Endothelial cell of umbilical vein (primary cell): ENCODE data around the gene KRT79. TPM values are rescaled to one million over a fixed set of nuclear protein-coding genes. Genes with fewer than 3 reads are reported as not detected.

Experiments used
- BruUV-seq: library from RNA; stranded (reverse); fragments of 400-500 nt; replicated peaks from 2 replicates; lab custom pipeline; 2021; lab: Mats Ljungman, UMichigan
- CTCF ChIA-PET: fragments of 300-600, 350-600 bp; sonication (Branson Sonifier 250); formaldehyde crosslinking; loops from one replicate; lab custom pipeline; 2021; ENCODE audit warnings: antibody characterized with exemption, inconsistent platforms; lab: Charles Lee
- POLR2A ChIA-PET: fragments of 300-600, 350-600 bp; sonication (Branson Sonifier 250); formaldehyde crosslinking; loops from one replicate; lab custom pipeline; 2021; ENCODE audit warnings: antibody characterized with exemption, inconsistent platforms; lab: Charles Lee
- DNase-seq: peaks from one replicate; pipeline ENCODE4 v3.0.0-alpha.2; 2011; ENCODE audit warnings: low read depth, low spot score
- FAIRE-seq: peaks from 2 replicates; lab custom pipeline; 2011; peaks lifted over from hg19 to GRCh38; lab: Jason Lieb, UNC
- H2AFZ ChIP-seq: 2 replicates; pipeline ENCODE4 v1.6.0; 2012; ENCODE audit warnings: low read depth, low read length, control low read depth, inconsistent platforms
- H3K27ac ChIP-seq: 2 replicates; pipeline ENCODE4 v1.5.1; 2011; ENCODE audit warnings: low read depth, mild to moderate bottlenecking, control low read depth, low read length, moderate library complexity; ENCODE audit not compliant: insufficient read depth
- H3K27me3 ChIP-seq, 2 experiments: 2 replicates each; pipeline versions ENCODE4 v1.6.0 to v1.6.1; 2011; ENCODE audit warnings: low read length in 2 of 2, mixed read lengths in 1 of 2; ENCODE audit not compliant: control insufficient read depth in 2 of 2, insufficient read depth in 2 of 2
- H3K36me3 ChIP-seq, 2 experiments: 2 replicates in 1 of 2; 3 replicates in 1 of 2; pipeline ENCODE4 v1.5.1; 2011; ENCODE audit warnings: low read length in 2 of 2, mild to moderate bottlenecking in 1 of 2, moderate library complexity in 1 of 2; ENCODE audit not compliant: control insufficient read depth in 2 of 2, insufficient read depth in 2 of 2; ENCODE audit errors: extremely low read depth in 1 of 2
- H3K4me1 ChIP-seq: 3 replicates; pipeline ENCODE4 v1.5.1; 2011; ENCODE audit warnings: mild to moderate bottlenecking, low read length; ENCODE audit not compliant: control insufficient read depth, insufficient read depth; ENCODE audit errors: extremely low read depth
- H3K4me2 ChIP-seq: 2 replicates; pipeline ENCODE4 v1.6.1; 2011; ENCODE audit warnings: low read length, control low read depth, mixed read lengths; ENCODE audit not compliant: insufficient read depth
- H3K4me3 ChIP-seq, 3 experiments: fragments of 200-600 bp in 1 of 3; sonication (generic), shearing (Covaris generic) in 1 of 3; replicated peaks in 1 of 3; 2 replicates each; pipeline ENCODE4 v1.5.1; 2011 to 2016; ENCODE audit warnings: control low read depth in 3 of 3, low read length in 3 of 3, mild to moderate bottlenecking in 2 of 3, inconsistent platforms in 1 of 3, low read depth in 1 of 3, moderate library complexity in 1 of 3; ENCODE audit not compliant: insufficient read depth in 1 of 3
- H3K79me2 ChIP-seq: 2 replicates; pipeline ENCODE4 v1.6.0; 2012; ENCODE audit warnings: low read length, inconsistent platforms; ENCODE audit not compliant: control insufficient read depth, insufficient read depth
- H3K9ac ChIP-seq: replicated peaks from 2 replicates; pipeline ENCODE3; 2011; ENCODE audit warnings: low read length, control low read depth; ENCODE audit not compliant: insufficient read depth; ENCODE audit errors: extremely low read depth
- H3K9me1 ChIP-seq: replicated peaks from 3 replicates; pipeline ENCODE4 v1.6.0; 2011; ENCODE audit warnings: mild to moderate bottlenecking, low read length; ENCODE audit not compliant: control insufficient read depth, insufficient read depth; ENCODE audit errors: extremely low read depth
- H3K9me3 ChIP-seq: replicated peaks from 2 replicates; pipeline ENCODE4 v1.5.1; 2012; ENCODE audit warnings: low read length, inconsistent platforms; ENCODE audit not compliant: control insufficient read depth, insufficient read depth
- H4K20me1 ChIP-seq: replicated peaks from 2 replicates; pipeline ENCODE3; 2011; ENCODE audit warnings: mild to moderate bottlenecking, low read length; ENCODE audit not compliant: control insufficient read depth, insufficient read depth; ENCODE audit errors: extremely low read depth
- EZH2 ChIP-seq: IDR thresholded peaks from 2 replicates; pipeline ENCODE4 v1.6.1; 2012; ENCODE audit warnings: borderline replicate concordance, low read depth, mild to moderate bottlenecking, moderate library complexity, low read length, inconsistent platforms; ENCODE audit not compliant: severe bottlenecking
- FOS ChIP-seq: IDR thresholded peaks from 2 replicates; pipeline ENCODE4 v1.6.1; 2011; ENCODE audit warnings: mild to moderate bottlenecking, low read length, moderate library complexity, borderline replicate concordance; ENCODE audit not compliant: insufficient read depth
- GATA2 ChIP-seq: IDR thresholded peaks from 2 replicates; pipeline ENCODE4 v1.7.0; 2011; ENCODE audit warnings: low read depth, mild to moderate bottlenecking, moderate library complexity, mixed read lengths, low read length; ENCODE audit not compliant: insufficient read length, insufficient read depth
- JUN ChIP-seq: IDR thresholded peaks from 2 replicates; pipeline ENCODE4 v1.6.1; 2011; ENCODE audit warnings: borderline replicate concordance, low read depth; ENCODE audit not compliant: insufficient read length, insufficient read depth
- MYC ChIP-seq: IDR thresholded peaks from one replicate; pipeline ENCODE4 v1.6.1; 2011; ENCODE audit warnings: mild to moderate bottlenecking, low read depth, low read length
- POLR2A ChIP-seq: IDR thresholded peaks from 2 replicates; pipeline ENCODE4 v1.6.1; 2012; ENCODE audit warnings: low read depth, mild to moderate bottlenecking, control low read depth, low read length
- POLR2AphosphoS5 ChIP-seq: IDR thresholded peaks from 2 replicates; pipeline ENCODE4 v1.6.1; 2012; ENCODE audit warnings: low read depth, mild to moderate bottlenecking, control low read depth, low read length, moderate library complexity; ENCODE audit not compliant: insufficient read depth
- dilution Hi-C: fragments of 300-500 bp; cut with MboI; formaldehyde crosslinking; loops from one replicate; pipeline ENCODE4 v1.15.0; 2019; ENCODE audit warnings: low sequenced_read_pairs; ENCODE audit not compliant: extremely low pct_ligation_motif_present
- intact Hi-C: fragments of 100-400 bp; cut with micrococcal nuclease; formaldehyde crosslinking; loops from one replicate; pipeline ENCODE4 v1.10.0; 2022
- polyA plus RNA-seq, 4 experiments: library from polyadenylated mRNA; depleted of rRNA in 3 of 4; stranded (reverse) in 3 of 4; unstranded in 1 of 4; fragments of >200 nt; gene quantifications; 2 replicates each; pipeline versions ENCODE4 v1.2.1 to v1.2.3, GENCODE V29; 2011 to 2012; ENCODE audit warnings: missing spikeins in 1 of 4
- total RNA-seq: library from RNA; stranded (reverse); gene quantifications from 2 replicates; pipeline ENCODE4 v1.2.3, GENCODE V29; 2021
- TF ChIP-seq, protein P1 (sequence below): IDR thresholded peaks from 2 replicates; pipeline ENCODE4 v1.6.1; 2011; ENCODE audit not compliant: insufficient read depth, insufficient read length
- TF ChIP-seq, protein P2 (sequence below), 2 donors: IDR thresholded peaks; 1 replicate in 1 of 2; 2 replicates in 1 of 2; pipeline ENCODE4 v1.5.1; 2011; ENCODE audit warnings: low read length in 2 of 2, mild to moderate bottlenecking in 2 of 2, moderate library complexity in 2 of 2, control low read depth in 1 of 2, inconsistent platforms in 1 of 2, low read depth in 1 of 2; ENCODE audit not compliant: insufficient read depth in 1 of 2; ENCODE audit errors: extremely low read depth in 1 of 2

Gene KRT79
- total and polyA plus RNA-seq, 2 donors (not counting 3 experiments of a cell fraction or from before 2014, with no cell fraction given): not detected

DNA sequence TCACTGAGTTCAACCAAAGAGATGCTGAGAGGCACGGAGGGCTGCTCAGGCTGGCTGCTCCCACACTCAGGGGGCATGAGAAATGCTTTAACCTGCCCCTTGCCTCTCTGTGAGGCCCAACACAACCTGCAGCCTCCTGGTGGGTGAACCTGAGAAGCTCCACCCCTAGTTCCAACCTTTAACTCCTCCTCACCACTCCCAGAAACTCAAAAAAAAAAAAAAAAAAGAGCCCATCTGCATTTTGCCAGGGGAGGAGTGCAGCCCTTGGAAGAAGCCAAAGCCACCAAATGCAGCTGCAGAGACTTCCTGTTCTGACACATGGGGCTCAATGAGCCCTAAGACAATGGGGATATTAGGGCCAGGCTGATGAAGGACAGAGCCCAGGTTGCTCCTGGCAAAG lies 29.1 kb downstream of the KRT79 start:
- Histone ChIP-seq H3K36me3 (no peaks in the 10 kb centered on the region), H3K27ac (no peak overlapping the region), H3K9me3 (no peaks in the 10 kb centered on the region), H3K4me2 (no peak overlapping the region), H2AFZ (no peak overlapping the region), H3K27me3 (peaks cover 0 to 5% of the 10 kb centered on the region in 2 experiments), H3K79me2 (no peaks in the 10 kb centered on the region), H3K4me3 (no peak overlapping the region), H4K20me1 (no peaks in the 10 kb centered on the region), H3K9me1 (no peaks in the 10 kb centered on the region), H3K4me1 (no peaks in the 10 kb centered on the region), H3K9ac (no peak overlapping the region)
- no TSS peak for BruUV-seq
- TF ChIP-seq POLR2AphosphoS5: no peak
- no peak for TF ChIP-seq FOS
- TF ChIP-seq, protein P1, sequence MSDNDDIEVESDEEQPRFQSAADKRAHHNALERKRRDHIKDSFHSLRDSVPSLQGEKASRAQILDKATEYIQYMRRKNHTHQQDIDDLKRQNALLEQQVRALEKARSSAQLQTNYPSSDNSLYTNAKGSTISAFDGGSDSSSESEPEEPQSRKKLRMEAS: no peak
- TF ChIP-seq GATA2: no peak
- TF ChIP-seq POLR2A: no peak
- TF ChIP-seq EZH2: no peak
- no peak for TF ChIP-seq MYC
- TF ChIP-seq, protein P2, sequence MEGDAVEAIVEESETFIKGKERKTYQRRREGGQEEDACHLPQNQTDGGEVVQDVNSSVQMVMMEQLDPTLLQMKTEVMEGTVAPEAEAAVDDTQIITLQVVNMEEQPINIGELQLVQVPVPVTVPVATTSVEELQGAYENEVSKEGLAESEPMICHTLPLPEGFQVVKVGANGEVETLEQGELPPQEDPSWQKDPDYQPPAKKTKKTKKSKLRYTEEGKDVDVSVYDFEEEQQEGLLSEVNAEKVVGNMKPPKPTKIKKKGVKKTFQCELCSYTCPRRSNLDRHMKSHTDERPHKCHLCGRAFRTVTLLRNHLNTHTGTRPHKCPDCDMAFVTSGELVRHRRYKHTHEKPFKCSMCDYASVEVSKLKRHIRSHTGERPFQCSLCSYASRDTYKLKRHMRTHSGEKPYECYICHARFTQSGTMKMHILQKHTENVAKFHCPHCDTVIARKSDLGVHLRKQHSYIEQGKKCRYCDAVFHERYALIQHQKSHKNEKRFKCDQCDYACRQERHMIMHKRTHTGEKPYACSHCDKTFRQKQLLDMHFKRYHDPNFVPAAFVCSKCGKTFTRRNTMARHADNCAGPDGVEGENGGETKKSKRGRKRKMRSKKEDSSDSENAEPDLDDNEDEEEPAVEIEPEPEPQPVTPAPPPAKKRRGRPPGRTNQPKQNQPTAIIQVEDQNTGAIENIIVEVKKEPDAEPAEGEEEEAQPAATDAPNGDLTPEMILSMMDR (IDR thresholded peaks at IDR 0.05; ENCODE audit: extremely low read depth in 1 of 2, insufficient read depth in 1 of 2, low read depth in 1 of 2, low read length in 2 of 2): no peak
- TF ChIP-seq JUN: no peak
- CTCF ChIA-PET: interaction anchor here (0.7 to 1.0 kb wide), 2 partner anchors 61 to 458 kb away, joined by 3 read pairs; no protein-coding TSS in a partner anchor
- no peak for FAIRE-seq
- POLR2A ChIA-PET: no interaction called here
- no peak for DNase-seq
- intact Hi-C loops (no loop called here), dilution Hi-C loops (no loop called here)
